Measurements from ENCODE around the gene SCGB3A1.

Gene SCGB3A1

DNA sequence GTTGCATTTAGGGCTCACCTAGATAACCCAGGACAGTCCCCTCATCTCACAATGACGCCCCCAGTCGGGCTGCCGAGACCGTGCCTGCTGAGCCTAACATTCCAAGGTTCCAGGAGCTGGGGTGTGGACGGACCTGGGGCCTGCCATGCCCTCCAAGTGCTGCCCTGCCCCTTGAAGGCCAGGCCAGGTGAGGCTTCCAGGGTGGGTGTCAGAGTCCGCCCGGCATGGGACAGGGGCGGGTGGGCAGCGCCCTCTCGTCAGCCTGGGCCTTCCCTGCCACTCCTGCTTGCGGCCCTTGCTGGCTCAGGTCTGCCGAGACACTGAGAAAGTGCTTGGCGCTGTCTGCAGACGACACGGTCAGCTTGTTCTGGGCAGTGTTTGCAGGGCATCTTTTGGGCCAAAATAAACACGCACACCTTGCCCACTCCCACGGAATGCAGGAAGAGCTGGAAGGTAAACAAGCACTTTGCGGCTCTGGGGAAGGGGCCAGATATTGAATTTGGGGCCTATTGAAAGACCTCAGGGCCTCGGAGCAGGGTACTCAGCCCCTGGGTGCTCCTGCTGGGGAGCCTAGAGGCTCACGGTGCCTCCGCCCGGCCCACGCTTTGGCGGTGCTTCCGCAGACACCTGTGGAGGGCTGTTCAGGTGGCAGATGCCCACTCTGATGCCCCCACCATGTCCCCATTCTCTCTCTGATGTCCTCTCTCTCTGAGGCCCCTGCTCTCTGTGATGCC, 4.2 kb upstream of the SCGB3A1 start:
- Histone ChIP-seq H3K9me2 (replicated peaks; ENCODE audit: low read depth, low read length) (no peaks in the 10 kb centered on the region), H3K27me3 (ENCODE audit: insufficient read depth, low read length, poor library complexity, severe bottlenecking) (no peaks in the 10 kb centered on the region), H3F3A (ENCODE audit: low read depth) (no peaks in the 10 kb centered on the region), H3K79me2 (ENCODE audit: insufficient read depth, low read length) (no peaks in the 10 kb centered on the region), H3K9ac (ENCODE audit: low read depth, low read length, poor library complexity, severe bottlenecking) (no peak overlapping the region), H4K20me1 (ENCODE audit: insufficient read depth, low read length, poor library complexity, severe bottlenecking) (no peaks in the 10 kb centered on the region), H3K36me3 (ENCODE audit: insufficient read depth, low read length) (no peaks in the 10 kb centered on the region), H2AFZ (ENCODE audit: low read length) (no peak overlapping the region), H3K4me3 (ENCODE audit: low read length, poor library complexity, severe bottlenecking) (no peak overlapping the region), H3K4me1 (ENCODE audit: insufficient read depth, low read length, poor library complexity, severe bottlenecking) (no peaks in the 10 kb centered on the region), H3K9me3 (ENCODE audit: insufficient read depth, low read depth, low read length) (no peaks in the 10 kb centered on the region), H3K4me2 (ENCODE audit: low read depth, low read length, poor library complexity, severe bottlenecking) (no peak overlapping the region)
- TF ChIP-seq EZH2phosphoT487 (IDR thresholded peaks at IDR 0.05; ENCODE audit: borderline replicate concordance), result no peak
- TF ChIP-seq, protein P1, sequence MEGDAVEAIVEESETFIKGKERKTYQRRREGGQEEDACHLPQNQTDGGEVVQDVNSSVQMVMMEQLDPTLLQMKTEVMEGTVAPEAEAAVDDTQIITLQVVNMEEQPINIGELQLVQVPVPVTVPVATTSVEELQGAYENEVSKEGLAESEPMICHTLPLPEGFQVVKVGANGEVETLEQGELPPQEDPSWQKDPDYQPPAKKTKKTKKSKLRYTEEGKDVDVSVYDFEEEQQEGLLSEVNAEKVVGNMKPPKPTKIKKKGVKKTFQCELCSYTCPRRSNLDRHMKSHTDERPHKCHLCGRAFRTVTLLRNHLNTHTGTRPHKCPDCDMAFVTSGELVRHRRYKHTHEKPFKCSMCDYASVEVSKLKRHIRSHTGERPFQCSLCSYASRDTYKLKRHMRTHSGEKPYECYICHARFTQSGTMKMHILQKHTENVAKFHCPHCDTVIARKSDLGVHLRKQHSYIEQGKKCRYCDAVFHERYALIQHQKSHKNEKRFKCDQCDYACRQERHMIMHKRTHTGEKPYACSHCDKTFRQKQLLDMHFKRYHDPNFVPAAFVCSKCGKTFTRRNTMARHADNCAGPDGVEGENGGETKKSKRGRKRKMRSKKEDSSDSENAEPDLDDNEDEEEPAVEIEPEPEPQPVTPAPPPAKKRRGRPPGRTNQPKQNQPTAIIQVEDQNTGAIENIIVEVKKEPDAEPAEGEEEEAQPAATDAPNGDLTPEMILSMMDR (conservative IDR thresholded peaks at IDR 0.05; ENCODE audit: low read length), result no peak

DNA sequence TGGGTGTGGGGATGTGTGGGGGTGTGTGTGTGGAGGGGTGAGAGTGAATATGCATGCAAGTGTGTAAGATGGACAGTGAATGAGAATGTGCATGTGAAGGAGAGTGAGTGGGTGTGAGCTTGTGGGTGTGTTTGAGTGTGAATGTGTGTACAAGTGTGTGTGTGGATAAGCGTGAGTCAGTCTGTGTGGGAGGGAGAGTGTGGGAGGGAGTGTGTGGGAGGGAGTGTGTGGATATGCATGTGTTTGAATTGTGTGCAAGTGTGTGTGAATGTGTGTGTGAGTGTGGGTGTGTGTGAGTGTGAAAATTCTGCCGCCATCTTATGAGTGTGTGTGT, 3.7 kb upstream of the SCGB3A1 start:
- Histone ChIP-seq H3K9ac (ENCODE audit: low read depth, low read length, poor library complexity, severe bottlenecking) (no peak overlapping the region), H2AFZ (ENCODE audit: low read length) (no peak overlapping the region), H3K9me3 (ENCODE audit: insufficient read depth, low read depth, low read length) (no peaks in the 10 kb centered on the region), H3K4me1 (ENCODE audit: insufficient read depth, low read length, poor library complexity, severe bottlenecking) (no peaks in the 10 kb centered on the region), H3F3A (ENCODE audit: low read depth) (no peaks in the 10 kb centered on the region), H3K4me2 (ENCODE audit: low read depth, low read length, poor library complexity, severe bottlenecking) (no peak overlapping the region), H3K27me3 (ENCODE audit: insufficient read depth, low read length, poor library complexity, severe bottlenecking) (no peaks in the 10 kb centered on the region), H3K4me3 (ENCODE audit: low read length, poor library complexity, severe bottlenecking) (no peak overlapping the region), H3K79me2 (ENCODE audit: insufficient read depth, low read length) (no peaks in the 10 kb centered on the region), H3K36me3 (ENCODE audit: insufficient read depth, low read length) (no peaks in the 10 kb centered on the region), H4K20me1 (ENCODE audit: insufficient read depth, low read length, poor library complexity, severe bottlenecking) (no peaks in the 10 kb centered on the region), H3K9me2 (replicated peaks; ENCODE audit: low read depth, low read length) (no peaks in the 10 kb centered on the region)
- TF ChIP-seq, protein P1 (conservative IDR thresholded peaks at IDR 0.05; ENCODE audit: low read length), result no peak
- no peak for TF ChIP-seq EZH2phosphoT487 (IDR thresholded peaks at IDR 0.05; ENCODE audit: borderline replicate concordance)

DNA sequence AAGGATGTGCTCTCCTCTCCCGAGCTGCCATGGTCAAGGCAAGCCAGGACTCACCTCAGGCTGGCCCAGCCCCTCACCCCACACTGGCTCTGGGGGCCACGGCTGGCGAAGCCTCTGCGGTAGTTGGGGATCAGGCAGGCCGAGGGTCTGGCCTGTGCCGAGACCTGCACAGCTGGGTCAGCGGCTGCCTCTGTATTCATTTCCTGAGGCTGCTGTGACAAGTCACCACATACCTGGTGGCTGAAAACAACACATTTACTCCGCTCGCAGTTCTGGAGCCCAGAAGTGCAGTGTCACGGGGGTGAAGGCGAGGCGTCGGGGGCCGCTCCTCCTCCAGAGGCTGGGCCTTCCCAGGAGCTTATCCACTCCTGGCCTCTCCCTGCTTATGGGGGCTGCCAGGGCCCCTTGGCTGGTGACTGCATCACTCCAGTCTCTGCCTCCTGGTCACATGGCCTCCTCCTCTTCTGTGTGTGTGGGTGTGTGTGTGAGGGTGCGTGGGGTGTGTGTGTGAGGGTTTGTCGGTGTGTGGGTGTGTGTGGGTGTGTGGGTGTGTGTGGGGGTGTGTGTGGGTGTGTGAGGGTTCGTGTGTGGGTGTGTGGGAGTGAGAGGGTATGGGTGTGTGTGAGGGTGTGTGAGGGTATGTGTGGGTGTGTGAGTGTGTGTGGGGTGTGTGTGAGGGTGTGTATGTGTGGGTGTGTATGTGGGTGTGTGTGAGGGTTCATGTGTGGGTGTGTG, 3.2 kb upstream of the SCGB3A1 start:
- H3K36me3 ChIP-seq (ENCODE audit: insufficient read depth, low read length), result no peaks in the 10 kb centered on the region
- no peaks in the 10 kb centered on the region for H3F3A ChIP-seq (ENCODE audit: low read depth)
- no peaks in the 10 kb centered on the region for H4K20me1 ChIP-seq (ENCODE audit: insufficient read depth, low read length, poor library complexity, severe bottlenecking)
- no peak overlapping the region for H2AFZ ChIP-seq (ENCODE audit: low read length)
- TF ChIP-seq, protein P1 (conservative IDR thresholded peaks at IDR 0.05; ENCODE audit: low read length), result no peak
- no peak overlapping the region for H3K9ac ChIP-seq (ENCODE audit: low read depth, low read length, poor library complexity, severe bottlenecking)
- no peaks in the 10 kb centered on the region for H3K27me3 ChIP-seq (ENCODE audit: insufficient read depth, low read length, poor library complexity, severe bottlenecking)
- no peaks in the 10 kb centered on the region for H3K9me2 ChIP-seq (replicated peaks; ENCODE audit: low read depth, low read length)
- H3K4me2 ChIP-seq (ENCODE audit: low read depth, low read length, poor library complexity, severe bottlenecking), result no peak overlapping the region
- H3K79me2 ChIP-seq (ENCODE audit: insufficient read depth, low read length), result no peaks in the 10 kb centered on the region
- H3K9me3 ChIP-seq (ENCODE audit: insufficient read depth, low read depth, low read length), result no peaks in the 10 kb centered on the region
- no peaks in the 10 kb centered on the region for H3K4me1 ChIP-seq (ENCODE audit: insufficient read depth, low read length, poor library complexity, severe bottlenecking)
- H3K4me3 ChIP-seq (ENCODE audit: low read length, poor library complexity, severe bottlenecking), result no peak overlapping the region

Data from Loucy (cell line).